Effector memory CD8-positive, alpha-beta T cell (primary cell): Measurements from ENCODE around the gene CDHR3.
A peak's percentile ranks its signal among the peaks of the same experiment; 100 is the strongest.
"Not testable (repeated sequence)": the region's sequence is repeated elsewhere in the genome, so short reads cannot be mapped to it uniquely, and the experiment has no call there.

Experiments
- ATAC-seq: fragments of 150-1000 bp; cut with Tn5 transposase; replicated peaks from 2 replicates; pipeline ENCODE4 v1.10.0; 2021; ENCODE audit warnings: mild to moderate bottlenecking, moderate library complexity
- DNase-seq, 3 experiments: peaks; one replicate each; pipeline ENCODE4 v3.0.0; 2021
- H3K27ac Mint-ChIP-seq, 2 donors: one replicate each; pipeline ENCODE4 v1.8.0; 2022; ENCODE audit warnings: mild to moderate bottlenecking in 2 of 2, mixed read lengths in 2 of 2, moderate library complexity in 2 of 2
- H3K27me3 Mint-ChIP-seq, 2 donors: one replicate each; pipeline ENCODE4 v1.8.0; 2022; ENCODE audit warnings: mixed read lengths in 2 of 2
- H3K36me3 Mint-ChIP-seq: one replicate; pipeline ENCODE4 v1.8.0; 2022; ENCODE audit warnings: mild to moderate bottlenecking, moderate library complexity, mixed read lengths; ENCODE audit not compliant: insufficient read depth
- H3K4me1 Mint-ChIP-seq, 2 donors: one replicate each; pipeline ENCODE4 v1.8.0; 2022; ENCODE audit warnings: low read depth in 2 of 2, mixed read lengths in 2 of 2
- H3K4me3 Mint-ChIP-seq, 2 donors: one replicate each; pipeline ENCODE4 v1.8.0; 2022; ENCODE audit warnings: mild to moderate bottlenecking in 2 of 2, mixed read lengths in 2 of 2, moderate library complexity in 2 of 2
- H3K9me3 Mint-ChIP-seq, 2 donors: one replicate each; pipeline ENCODE4 v1.8.0; 2022; ENCODE audit warnings: mixed read lengths in 2 of 2

The CDHR3 gene

GRCh38 chr7:105992905-105993304 is 29.8 kb downstream of the CDHR3 start:
- peaks cover 0 to 19% of the 10 kb centered on the region in 2 donors for H3K27me3 Mint-ChIP-seq
- no peak overlapping the region for H3K27ac Mint-ChIP-seq
- no peaks in the 10 kb centered on the region for H3K36me3 Mint-ChIP-seq
- DNase-seq (no peak), ATAC-seq (no peak)
- H3K9me3 Mint-ChIP-seq, result no peaks in the 10 kb centered on the region
- no peak overlapping the region for H3K4me3 Mint-ChIP-seq
- H3K4me1 Mint-ChIP-seq, result peaks cover 0 to 7% of the 10 kb centered on the region in 2 donors

DNA sequence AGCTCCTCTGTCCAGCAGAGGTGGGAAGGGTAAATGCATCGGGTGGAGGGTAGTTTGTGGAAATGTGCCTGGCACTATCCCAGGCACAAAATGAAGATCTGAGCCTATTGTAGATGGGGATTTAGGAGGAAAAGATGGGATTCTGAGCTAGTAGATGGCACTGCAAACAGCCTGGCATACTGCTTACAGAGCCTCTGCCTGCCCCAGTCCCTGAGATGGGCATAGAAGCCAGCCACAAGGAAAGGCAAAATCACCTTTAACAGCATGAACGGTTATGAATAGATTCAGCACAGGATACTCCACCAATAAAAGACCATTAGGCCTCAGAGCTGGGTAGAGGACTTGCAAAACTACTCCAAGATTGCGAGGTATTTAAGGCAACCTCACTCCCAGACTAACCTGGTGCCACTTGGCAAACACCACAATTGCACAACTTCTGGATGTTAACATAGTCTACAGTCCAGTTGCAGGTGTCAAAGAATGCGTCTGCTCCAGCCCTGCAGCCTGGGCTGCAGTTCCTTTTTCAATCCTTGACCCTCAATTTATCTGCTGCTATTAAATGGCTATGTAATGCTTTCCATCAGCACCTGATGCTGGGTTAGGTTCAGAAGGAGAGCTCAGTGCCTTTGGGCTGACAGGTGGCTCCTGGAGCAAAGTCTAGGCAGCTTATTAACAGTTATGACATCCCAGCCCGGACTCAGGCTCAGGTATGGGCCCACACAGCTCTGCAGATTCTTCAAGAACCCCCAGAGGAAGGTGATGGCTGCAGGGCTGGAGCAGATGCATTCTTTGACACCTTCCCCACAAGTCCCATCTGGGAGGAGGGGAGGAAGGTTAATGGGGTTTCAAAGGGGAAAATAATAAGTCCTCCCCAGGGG is 34.0 kb downstream of the CDHR3 start:
- Mint-ChIP-seq H3K27me3 (peaks cover 0 to 22% of the 10 kb centered on the region in 2 donors), H3K4me1 (peaks cover 0 to 7% of the 10 kb centered on the region in 2 donors), H3K4me3 (no peak overlapping the region), H3K9me3 (no peaks in the 10 kb centered on the region), H3K36me3 (no peaks in the 10 kb centered on the region), H3K27ac (peak overlapping the region in 1 of 2 donors; percentile 41)
- ATAC-seq, result no peak
- no peak for DNase-seq

GRCh38 chr7:105999256-105999655 is 36.2 kb downstream of the CDHR3 start:
- no peaks in the 10 kb centered on the region for H3K9me3 Mint-ChIP-seq
- no peak overlapping the region for H3K27ac Mint-ChIP-seq
- no peak for ATAC-seq
- DNase-seq, result no peak
- H3K36me3 Mint-ChIP-seq, result no peaks in the 10 kb centered on the region
- H3K4me1 Mint-ChIP-seq, result peaks cover 0 to 7% of the 10 kb centered on the region in 2 donors
- no peak overlapping the region for H3K4me3 Mint-ChIP-seq
- H3K27me3 Mint-ChIP-seq, result peaks cover 0 to 22% of the 10 kb centered on the region in 2 donors

- ATAC-seq (no peak), DNase-seq (no peak)
- peaks cover 0 to 14% of the 10 kb centered on the region in 2 donors for H3K27me3 Mint-ChIP-seq
- no peaks in the 10 kb centered on the region for H3K36me3 Mint-ChIP-seq
- H3K4me1 Mint-ChIP-seq, result peaks cover 0 to 7% of the 10 kb centered on the region in 2 donors
- no peak overlapping the region for H3K27ac Mint-ChIP-seq
- H3K9me3 Mint-ChIP-seq, result peaks cover 0 to 3% of the 10 kb centered on the region in 2 donors
- no peak overlapping the region for H3K4me3 Mint-ChIP-seq
Observed at GRCh38 chr7:106001196-106001595, 38.1 kb downstream of the CDHR3 start.

GRCh38 chr7:106001886-106002285 is 38.8 kb downstream of the CDHR3 start:
- Mint-ChIP-seq H3K27me3 (peaks cover 0 to 14% of the 10 kb centered on the region in 2 donors), H3K4me3 (no peak overlapping the region), H3K4me1 (peaks cover 0 to 4% of the 10 kb centered on the region in 2 donors), H3K9me3 (peaks cover 0 to 3% of the 10 kb centered on the region in 2 donors), H3K36me3 (no peaks in the 10 kb centered on the region), H3K27ac (no peak overlapping the region)
- ATAC-seq (no peak), DNase-seq (no peak)

DNA sequence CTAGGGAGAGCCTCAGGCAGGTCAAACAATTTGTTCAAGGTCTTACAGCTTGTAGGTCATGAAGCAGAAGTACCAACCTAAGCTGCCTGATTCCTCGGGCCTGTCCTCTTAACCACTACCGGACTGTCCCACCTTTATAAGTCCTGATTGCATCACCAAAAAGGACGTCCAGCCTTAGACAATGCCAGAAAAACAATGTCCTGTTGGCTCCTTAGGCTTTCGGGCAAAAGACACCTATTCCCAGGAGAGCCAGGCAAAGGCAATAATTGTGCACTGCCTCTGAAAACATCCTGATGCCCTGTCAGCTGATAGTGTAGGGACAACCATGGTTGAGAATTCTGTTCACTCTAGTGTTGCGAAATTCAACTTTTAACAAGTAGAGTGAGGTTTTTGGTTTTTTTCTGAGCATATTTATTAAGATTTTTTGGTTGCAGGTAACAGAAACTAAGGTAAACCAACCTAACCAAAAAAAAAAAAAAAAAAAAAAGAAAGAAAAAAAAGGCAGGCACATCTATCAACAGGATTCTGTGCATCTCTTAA is 40.5 kb downstream of the CDHR3 start:
- H3K9me3 Mint-ChIP-seq, result peaks cover 0 to 3% of the 10 kb centered on the region in 2 donors
- no peak for ATAC-seq
- no peaks in the 10 kb centered on the region for H3K4me1 Mint-ChIP-seq
- no peak for DNase-seq
- peaks cover under 1% of the 10 kb centered on the region for H3K36me3 Mint-ChIP-seq
- H3K4me3 Mint-ChIP-seq, result no peak overlapping the region
- H3K27ac Mint-ChIP-seq, result no peak overlapping the region
- H3K27me3 Mint-ChIP-seq, result peaks cover 0 to 14% of the 10 kb centered on the region in 2 donors

DNA sequence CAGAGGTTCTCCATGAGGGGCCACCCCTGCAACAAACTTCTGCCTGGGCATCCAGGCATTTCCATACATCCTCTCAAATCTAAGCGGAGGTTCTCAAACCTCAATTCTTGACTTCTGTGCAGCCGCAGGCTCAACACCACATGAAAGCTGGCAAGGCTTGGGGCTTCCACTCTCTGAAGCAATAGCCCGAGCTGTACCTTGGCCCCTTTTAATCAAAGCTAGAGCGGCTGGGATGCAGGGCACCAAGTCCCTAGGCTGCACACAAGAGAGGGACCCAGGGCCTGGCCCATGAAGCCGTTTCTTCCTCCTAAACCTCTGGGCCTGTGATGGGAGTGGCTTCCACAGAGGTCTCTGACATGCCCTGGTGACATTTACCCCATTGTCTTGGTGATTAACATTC is 43.8 kb downstream of the CDHR3 start:
- Mint-ChIP-seq H3K27ac (no peak overlapping the region), H3K36me3 (peaks cover 2% of the 10 kb centered on the region), H3K4me3 (no peak overlapping the region), H3K4me1 (peaks cover 7 to 10% of the 10 kb centered on the region in 2 donors), H3K27me3 (peaks cover 0 to 1% of the 10 kb centered on the region in 2 donors), H3K9me3 (peaks cover 0 to 3% of the 10 kb centered on the region in 2 donors)
- ATAC-seq (no peak), DNase-seq (no peak)

- H3K27ac Mint-ChIP-seq, H3K9me3 Mint-ChIP-seq, DNase-seq, H3K4me3 Mint-ChIP-seq, H3K36me3 Mint-ChIP-seq, ATAC-seq: not testable (repeated sequence)
- Mint-ChIP-seq H3K27me3 (peaks cover 0 to 10% of the 10 kb centered on the region in 2 donors), H3K4me1 (peaks cover 10 to 15% of the 10 kb centered on the region in 2 donors)
Observed at GRCh38 chr7:106007796-106008195, 44.7 kb downstream of the CDHR3 start.

GRCh38 chr7:106009503-106010226 is 46.6 kb downstream of the CDHR3 start:
- Mint-ChIP-seq H3K27me3 (peaks cover 0 to 19% of the 10 kb centered on the region in 2 donors), H3K27ac (peak overlapping the region; percentile 59 to 86), H3K4me1 (peaks cover 10 to 15% of the 10 kb centered on the region in 2 donors), H3K36me3 (peaks cover 2% of the 10 kb centered on the region), H3K9me3 (peaks cover 0 to 3% of the 10 kb centered on the region in 2 donors), H3K4me3 (peak overlapping the region in 1 of 2 donors; percentile 52)
- DNase-seq, result peak; percentile 70 to 78 (median 77)
- peak; percentile 98 for ATAC-seq

- Mint-ChIP-seq H3K27ac (no peak overlapping the region), H3K36me3 (peaks cover 2% of the 10 kb centered on the region), H3K9me3 (peaks cover 0 to 3% of the 10 kb centered on the region in 2 donors), H3K27me3 (peaks cover 0 to 21% of the 10 kb centered on the region in 2 donors), H3K4me1 (peaks cover 10 to 15% of the 10 kb centered on the region in 2 donors), H3K4me3 (no peak overlapping the region)
- ATAC-seq (no peak), DNase-seq (no peak)
Observed at GRCh38 chr7:106010331-106010730, 47.3 kb downstream of the CDHR3 start.

- no peak overlapping the region for H3K4me3 Mint-ChIP-seq
- peaks cover 0 to under 1% of the 10 kb centered on the region in 2 donors for H3K9me3 Mint-ChIP-seq
- H3K27me3 Mint-ChIP-seq, result peaks cover 0 to 27% of the 10 kb centered on the region in 2 donors
- ATAC-seq (no peak), DNase-seq (no peak)
- H3K27ac Mint-ChIP-seq, result no peak overlapping the region
- peaks cover 2% of the 10 kb centered on the region for H3K36me3 Mint-ChIP-seq
- H3K4me1 Mint-ChIP-seq, result peaks cover 10 to 15% of the 10 kb centered on the region in 2 donors
Observed at GRCh38 chr7:106010866-106011265, 47.8 kb downstream of the CDHR3 start.

DNA sequence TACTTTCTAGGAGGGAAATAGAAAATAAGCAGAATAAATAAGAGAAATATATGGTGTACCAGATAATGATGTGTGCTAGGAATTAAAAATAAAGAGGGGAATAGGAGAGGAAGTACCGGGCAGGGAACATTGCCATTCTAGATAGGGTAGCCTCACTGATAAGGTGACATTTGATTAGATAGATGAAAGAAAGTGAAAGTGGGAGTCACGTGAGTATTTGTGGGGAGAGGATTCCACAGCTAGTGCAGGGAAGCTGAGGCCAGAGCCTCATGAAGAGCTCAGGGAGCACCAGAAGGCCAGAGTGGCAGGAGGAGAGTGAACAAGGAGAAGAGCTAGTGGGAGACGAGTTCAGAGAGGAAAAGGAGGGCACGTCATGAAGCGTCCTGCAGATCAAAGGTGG is 49.1 kb downstream of the CDHR3 start:
- H3K36me3 Mint-ChIP-seq, result peaks cover 2% of the 10 kb centered on the region
- H3K9me3 Mint-ChIP-seq, result no peaks in the 10 kb centered on the region
- peak overlapping the region in 1 of 2 donors; percentile 1 for H3K27ac Mint-ChIP-seq
- peaks cover 6 to 38% of the 10 kb centered on the region in 2 donors for H3K27me3 Mint-ChIP-seq
- ATAC-seq, result no peak
- H3K4me3 Mint-ChIP-seq, result no peak overlapping the region
- DNase-seq, result no peak
- H3K4me1 Mint-ChIP-seq, result peaks cover 10 to 15% of the 10 kb centered on the region in 2 donors

DNA sequence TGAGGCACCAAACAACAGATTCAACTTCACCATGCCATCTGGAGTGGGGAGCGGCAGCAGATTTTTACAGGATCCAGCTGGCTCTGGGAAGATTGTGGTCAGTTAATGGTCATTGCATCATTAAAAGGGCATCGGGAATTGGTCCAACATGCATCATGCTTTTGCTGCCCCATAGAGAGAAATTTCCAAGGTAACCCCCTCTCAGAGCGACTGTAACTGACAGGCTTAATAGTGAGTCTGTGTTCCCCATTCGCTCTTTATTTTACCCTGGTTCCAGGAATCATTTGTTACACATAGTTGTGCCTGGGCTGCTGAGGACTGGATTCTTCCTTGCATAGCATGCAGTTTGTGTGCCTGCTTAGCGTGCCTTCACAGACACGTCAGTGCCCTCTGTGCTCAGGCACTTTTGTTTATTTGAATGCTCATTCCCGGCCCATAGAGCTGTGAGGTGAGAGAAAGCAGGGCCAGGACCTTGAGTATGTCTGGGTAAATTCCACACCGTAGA is 49.9 kb downstream of the CDHR3 start:
- H3K27me3 Mint-ChIP-seq, result peaks cover 6 to 43% of the 10 kb centered on the region in 2 donors
- no peak overlapping the region for H3K4me3 Mint-ChIP-seq
- H3K36me3 Mint-ChIP-seq, result peaks cover 2% of the 10 kb centered on the region
- H3K27ac Mint-ChIP-seq, result no peak overlapping the region
- H3K4me1 Mint-ChIP-seq, result peaks cover 12 to 15% of the 10 kb centered on the region in 2 donors
- no peak for DNase-seq
- ATAC-seq, result no peak
- no peaks in the 10 kb centered on the region for H3K9me3 Mint-ChIP-seq
